Cerebellar cortex (tissue), 1 donor: ENCODE results near the gene TMEM273.
A peak's percentile ranks its signal among the peaks of the same experiment; 100 is the strongest.

Source experiments
- DNase-seq: peaks from one replicate; pipeline ENCODE4 v3.0.0-alpha.2; 2015; ENCODE audit warnings: low spot score

Gene TMEM273

DNA sequence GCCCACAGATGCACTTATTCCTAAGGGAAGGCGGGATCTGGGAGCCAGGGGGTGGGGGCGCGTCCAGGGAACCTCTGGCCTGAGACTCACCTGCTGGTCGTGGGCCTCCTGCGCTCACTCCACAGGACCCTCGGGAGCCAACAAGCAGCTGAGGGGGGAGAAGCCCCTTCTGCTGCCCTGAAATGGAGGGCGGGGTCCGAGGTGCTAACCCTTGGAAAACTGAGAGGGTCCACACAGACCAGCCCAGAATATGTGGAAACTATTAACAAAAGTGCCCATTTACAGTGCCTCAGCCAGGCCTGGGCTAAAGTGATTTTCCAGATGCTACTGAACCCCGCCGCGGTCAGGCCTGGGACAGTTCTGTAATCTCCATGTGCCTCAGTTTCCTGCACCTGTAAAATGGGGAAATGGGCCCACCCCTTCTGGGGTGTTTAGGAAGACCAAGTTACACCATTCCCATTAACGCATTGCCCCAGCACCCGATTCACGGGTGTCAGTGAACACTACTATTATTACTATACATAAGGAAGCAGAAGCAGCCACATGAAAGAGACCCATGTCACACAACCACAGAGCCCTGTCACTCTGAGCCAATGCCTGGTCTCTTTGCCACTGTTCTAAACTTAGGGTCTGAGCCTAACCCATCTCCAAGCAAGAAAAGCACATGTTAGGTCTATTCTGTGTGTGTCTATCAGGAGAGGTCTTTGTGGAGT lies 72.2 kb downstream of the TMEM273 start:
- no peak for DNase-seq

DNA sequence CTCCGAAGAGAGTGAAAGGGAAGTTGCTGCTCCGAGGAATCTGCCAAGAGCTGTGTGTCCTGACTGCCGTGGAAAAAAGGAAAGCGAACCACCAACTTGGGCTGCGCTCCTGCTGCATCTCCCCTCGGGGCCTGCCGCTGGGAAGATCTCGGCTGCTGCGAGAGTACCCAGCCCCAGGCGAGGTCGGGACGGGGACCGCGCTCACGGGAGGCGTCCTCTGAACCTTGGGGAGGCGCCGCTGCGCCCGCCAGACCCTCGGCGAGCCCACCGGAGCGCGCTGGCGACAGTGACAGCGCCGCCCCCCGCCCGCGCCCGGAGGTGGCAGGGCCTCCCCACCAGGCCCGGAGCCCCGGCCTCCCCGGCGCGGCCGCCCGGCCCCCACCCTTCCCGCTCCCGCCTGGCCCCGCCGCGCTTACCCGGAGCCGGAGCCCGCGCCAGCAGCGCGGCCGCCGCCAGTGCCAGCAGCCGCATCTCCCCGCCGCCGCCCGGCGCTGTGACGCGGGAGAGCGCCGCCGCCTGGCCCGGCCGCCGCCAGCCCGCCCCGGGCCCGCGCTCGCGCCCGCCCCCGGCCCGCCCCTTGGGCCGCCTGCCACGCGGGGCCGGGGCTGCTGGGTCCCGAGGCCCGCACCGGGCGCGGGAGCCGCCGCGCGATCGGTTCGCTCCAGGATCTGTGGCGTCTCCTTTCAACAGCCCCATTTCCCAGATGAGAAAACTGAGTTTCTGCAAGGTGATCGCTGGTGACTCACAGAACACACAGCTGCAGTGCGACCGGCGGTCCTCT lies 73.0 kb downstream of the TMEM273 start, which contains the start of gene VSTM4:
Gene VSTM4, minus strand, starts transcription at position 508 of the 781 bp plus-strand sequence. Its CDS starts 37 bp downstream, at position 471.
- no peak for DNase-seq

DNA sequence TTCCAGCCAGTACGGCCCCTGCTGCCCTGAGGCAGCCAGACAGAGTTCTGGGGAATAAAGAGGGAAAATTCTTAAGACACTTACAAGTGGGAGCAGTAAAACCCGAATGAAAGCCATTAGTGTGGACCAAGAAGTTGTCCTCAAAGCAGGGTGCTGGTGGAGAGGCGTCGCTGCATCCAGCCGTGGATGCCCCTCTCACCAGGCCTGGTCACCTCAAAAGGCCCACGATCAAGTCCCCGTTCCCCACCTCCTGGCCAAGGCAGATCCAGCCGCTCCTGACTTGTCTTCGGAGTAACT lies 73.5 kb downstream of the TMEM273 start:
- DNase-seq: no peak

DNA sequence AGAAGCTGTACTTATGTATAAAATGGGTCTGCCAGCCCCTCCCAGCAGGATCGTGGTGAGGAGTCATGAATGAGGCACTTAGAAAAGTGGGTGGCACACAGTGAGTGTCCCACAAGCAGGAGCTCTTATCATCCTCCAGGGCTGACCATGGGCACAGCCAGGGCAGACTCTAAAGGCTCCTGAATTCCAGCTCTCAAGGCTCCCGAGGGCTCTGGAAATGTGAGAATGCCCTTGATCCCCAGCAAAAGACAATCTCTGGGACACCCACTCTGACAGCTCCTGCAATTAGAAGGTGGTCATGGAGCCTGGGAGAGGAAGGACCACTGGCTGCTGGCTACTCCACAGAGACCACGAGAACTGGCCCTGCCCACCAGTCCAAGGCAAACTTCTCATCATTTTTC lies 74.5 kb downstream of the TMEM273 start:
- DNase-seq: no peak

DNA sequence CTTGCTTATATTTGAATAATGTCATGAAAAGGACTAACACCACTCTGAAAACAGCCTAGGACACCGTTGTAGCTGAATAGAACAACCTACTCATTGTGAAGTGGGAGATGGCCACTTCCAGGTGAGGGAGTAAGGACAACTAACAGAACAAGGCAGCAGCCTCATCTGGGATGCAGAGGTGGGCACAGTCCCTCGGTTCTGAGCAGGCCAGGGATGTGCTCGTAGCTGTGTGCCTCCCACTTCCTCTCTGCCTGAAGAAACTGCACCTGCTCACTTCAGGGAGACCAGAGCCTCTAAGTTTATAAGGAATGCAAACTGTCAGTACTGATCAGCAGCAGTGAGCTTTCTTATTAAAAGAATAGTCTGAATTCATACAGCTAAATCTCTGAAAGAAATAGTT lies 75.3 kb downstream of the TMEM273 start:
- no peak for DNase-seq

GRCh38 chr10:49112098-49112497 lies 76.1 kb downstream of the TMEM273 start:
- DNase-seq: no peak

GRCh38 chr10:49111320-49111698 lies 76.9 kb downstream of the TMEM273 start:
- no peak for DNase-seq

GRCh38 chr10:49110684-49111319 lies 77.4 kb downstream of the TMEM273 start:
- DNase-seq: no peak

GRCh38 chr10:49109669-49110340 lies 78.4 kb downstream of the TMEM273 start:
- no peak for DNase-seq

GRCh38 chr10:49108656-49109055 lies 79.5 kb downstream of the TMEM273 start:
- DNase-seq: no peak

DNA sequence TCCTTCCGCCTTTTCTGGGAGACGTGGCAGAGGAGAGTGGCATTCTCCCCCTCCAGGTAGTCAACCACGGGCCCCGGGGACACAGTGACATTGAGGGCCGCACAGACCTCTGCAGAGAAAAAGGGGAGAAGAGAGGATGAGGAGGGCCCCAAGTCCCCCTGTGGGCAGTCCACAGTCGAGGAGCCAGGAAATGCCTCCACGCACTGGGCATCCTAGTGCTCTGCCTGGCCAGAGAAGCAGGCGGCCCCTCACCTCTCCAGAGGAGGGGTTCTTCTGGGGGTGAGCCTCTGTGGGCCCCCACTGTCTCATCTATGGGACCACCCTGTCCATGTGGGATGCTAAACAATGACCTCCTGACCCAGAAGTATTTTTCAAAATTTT lies 80.3 kb downstream of the TMEM273 start:
- DNase-seq: no peak

GRCh38 chr10:49107111-49107886 lies 80.9 kb downstream of the TMEM273 start:
- DNase-seq: no peak

DNA sequence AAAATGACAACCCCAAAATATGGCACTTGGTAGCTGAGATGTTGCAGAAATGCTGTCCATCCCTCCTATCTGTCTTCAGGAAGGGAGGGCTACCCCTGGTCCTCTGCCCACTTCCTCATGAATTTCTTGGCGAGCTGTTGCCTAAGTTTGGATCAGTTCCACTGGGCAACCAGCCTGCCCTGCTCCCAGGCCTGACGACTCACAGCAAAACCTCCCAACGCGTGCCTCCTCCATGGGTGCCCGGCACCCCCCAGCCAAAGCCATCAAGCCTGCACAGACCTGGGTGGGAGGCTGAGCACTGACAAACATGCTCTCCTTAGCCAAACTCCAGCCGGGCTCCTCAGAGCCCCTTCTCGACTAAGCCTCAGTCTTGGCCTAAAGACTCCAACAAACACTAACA lies 81.7 kb downstream of the TMEM273 start:
- DNase-seq: peak; percentile 74

GRCh38 chr10:49105076-49105475 lies 83.1 kb downstream of the TMEM273 start:
- DNase-seq: no peak
